Neuronal stem cell (in vitro differentiated cells): Measurements from ENCODE around the gene DCLRE1B.

Source experiments
- DNase-seq: peaks from one replicate; pipeline ENCODE4 v3.0.0-alpha.2; 2013; ENCODE audit warnings: low spot score
- H2AFZ ChIP-seq: one replicate; pipeline ENCODE4 v1.6.1; 2013; ENCODE audit warnings: mild to moderate bottlenecking, low read length, inconsistent platforms
- H2AK5ac ChIP-seq: 2 replicates; pipeline ENCODE4 v1.6.1; 2013; ENCODE audit warnings: low read depth, mild to moderate bottlenecking, inconsistent platforms, low read length, moderate library complexity, mixed read lengths
- H2BK120ac ChIP-seq: 2 replicates; pipeline ENCODE4 v1.6.1; 2013; ENCODE audit warnings: low read depth, mild to moderate bottlenecking, inconsistent platforms, low read length, moderate library complexity, mixed read lengths
- H2BK12ac ChIP-seq: one replicate; pipeline ENCODE4 v1.6.1; 2013; ENCODE audit warnings: low read length, inconsistent platforms
- H2BK15ac ChIP-seq: 2 replicates; pipeline ENCODE4 v1.6.1; 2013; ENCODE audit warnings: mild to moderate bottlenecking, low read length, inconsistent platforms, mixed read lengths
- H2BK5ac ChIP-seq: one replicate; pipeline ENCODE4 v1.6.1; 2013; ENCODE audit warnings: inconsistent platforms, mild to moderate bottlenecking, low read length, moderate library complexity
- H3K14ac ChIP-seq: one replicate; pipeline ENCODE4 v1.6.1; 2013; ENCODE audit warnings: low read length, inconsistent platforms
- H3K18ac ChIP-seq: 2 replicates; pipeline ENCODE4 v1.6.1; 2013; ENCODE audit warnings: low read length, inconsistent platforms
- H3K23ac ChIP-seq: 2 replicates; pipeline ENCODE4 v1.6.1; 2013; ENCODE audit warnings: low read depth, mild to moderate bottlenecking, mixed read lengths, low read length, inconsistent platforms; ENCODE audit not compliant: poor library complexity
- H3K27ac ChIP-seq: replicated peaks from 3 replicates; pipeline ENCODE4 v1.5.1; 2013; ENCODE audit warnings: low read length, inconsistent platforms
- H3K27me3 ChIP-seq, 3 experiments: 2 replicates each; pipeline ENCODE4 v1.6.1; 2013; ENCODE audit warnings: low read length in 3 of 3, mild to moderate bottlenecking in 2 of 3, inconsistent platforms in 1 of 3, low read depth in 1 of 3, mixed read lengths in 1 of 3, moderate library complexity in 1 of 3; ENCODE audit not compliant: control insufficient read depth in 3 of 3, insufficient read depth in 3 of 3
- H3K36me3 ChIP-seq, 2 donors: replicated peaks in 1 of 2; 2 replicates each; pipeline ENCODE4 v1.6.1; 2013; ENCODE audit warnings: low read length in 2 of 2; ENCODE audit not compliant: control insufficient read depth in 2 of 2, insufficient read depth in 2 of 2
- H3K4ac ChIP-seq: 2 replicates; pipeline ENCODE4 v1.6.1; 2013; ENCODE audit warnings: inconsistent platforms, mild to moderate bottlenecking, low read length, moderate library complexity
- H3K4me1 ChIP-seq, 2 donors: 1 replicate in 1 of 2; 2 replicates in 1 of 2; pipeline ENCODE4 v1.6.1; 2013; ENCODE audit warnings: low read length in 2 of 2, low read depth in 1 of 2; ENCODE audit not compliant: control insufficient read depth in 2 of 2, insufficient read depth in 1 of 2
- H3K4me2 ChIP-seq: one replicate; pipeline ENCODE4 v1.6.1; 2013; ENCODE audit warnings: mild to moderate bottlenecking, low read length, inconsistent platforms; ENCODE audit not compliant: insufficient read depth, poor library complexity, severe bottlenecking
- H3K4me3 ChIP-seq, 2 donors: 2 replicates each; pipeline ENCODE4 v1.5.1; 2013; ENCODE audit warnings: low read length in 2 of 2, mild to moderate bottlenecking in 2 of 2, inconsistent platforms in 1 of 2, moderate library complexity in 1 of 2
- H3K79me1 ChIP-seq: one replicate; pipeline ENCODE4 v1.6.1; 2013; ENCODE audit warnings: low read depth, mild to moderate bottlenecking, inconsistent platforms, low read length, moderate library complexity
- H3K9ac ChIP-seq: one replicate; pipeline ENCODE4 v1.6.1; 2013; ENCODE audit warnings: mild to moderate bottlenecking, low read depth, low read length, inconsistent platforms; ENCODE audit not compliant: poor library complexity
- H3K9me3 ChIP-seq, 2 donors: replicated peaks in 1 of 2; 2 replicates each; pipeline versions ENCODE3 to v1.6.1; 2013; ENCODE audit warnings: low read length in 2 of 2, mild to moderate bottlenecking in 2 of 2, inconsistent platforms in 1 of 2, low read depth in 1 of 2, mixed read lengths in 1 of 2, moderate library complexity in 1 of 2; ENCODE audit not compliant: control insufficient read depth in 2 of 2, insufficient read depth in 1 of 2
- H4K8ac ChIP-seq: one replicate; pipeline ENCODE4 v1.6.1; 2013; ENCODE audit warnings: low read depth, mild to moderate bottlenecking, inconsistent platforms, low read length, moderate library complexity
- H4K91ac ChIP-seq: one replicate; pipeline ENCODE4 v1.6.1; 2013; ENCODE audit warnings: low read length, low read depth, mild to moderate bottlenecking, inconsistent platforms; ENCODE audit not compliant: poor library complexity
- WGBS, 2 donors: extraction: QIAGEN DNeasy Blood & Tissue Kit; methylation state at CpG; one replicate each; pipeline ENCODE4 v1.1.7; 2013; ENCODE audit warnings: missing lambda C conversion rate in 2 of 2, mixed read lengths in 1 of 2; ENCODE audit not compliant: insufficient read length in 2 of 2, insufficient replicate concordance in 1 of 2; ENCODE audit errors: extremely low coverage in 2 of 2; 5-methylcytosine and 5-hydroxymethylcytosine counted together

Gene DCLRE1B

DNA sequence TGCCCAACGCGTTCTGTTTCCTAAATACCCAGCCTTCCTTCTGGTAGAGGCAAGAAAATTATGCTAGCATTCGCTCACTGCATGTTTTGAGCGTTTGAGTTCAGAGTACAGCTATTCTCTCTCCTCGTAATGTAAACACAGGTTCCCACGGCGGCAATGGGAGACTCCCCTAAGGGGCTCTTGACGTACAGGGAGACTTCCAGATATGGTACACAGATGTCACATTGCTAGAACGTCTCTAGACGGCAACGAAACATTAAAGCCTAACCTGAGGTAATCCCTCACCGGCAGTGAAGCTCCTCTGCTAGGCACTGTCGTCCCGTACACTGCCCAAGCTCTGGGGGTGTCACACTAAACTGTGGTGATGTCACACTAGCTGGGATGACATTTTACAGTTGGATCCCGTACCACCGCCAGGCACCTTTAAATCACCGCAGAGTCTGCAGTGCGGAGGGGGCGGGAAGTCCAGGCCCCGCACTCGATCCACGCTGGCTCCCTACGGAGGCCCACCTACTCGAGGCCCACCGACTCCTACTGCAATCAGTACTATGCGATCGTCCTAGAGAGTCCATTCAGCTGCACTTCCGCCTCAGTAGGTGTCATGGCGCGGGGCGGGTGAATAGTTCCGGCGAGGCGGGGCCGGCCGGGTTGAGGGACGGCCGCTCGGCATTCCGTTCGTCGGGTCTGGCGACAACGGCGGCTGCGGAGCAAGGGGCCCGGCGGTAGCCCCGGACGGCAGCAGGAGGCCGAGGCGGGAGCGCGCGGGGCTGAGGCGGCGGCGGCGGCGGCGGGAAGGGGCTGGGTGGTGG lies 24.0 kb downstream of the DCLRE1B start, which contains the start of gene HIPK1:
Gene HIPK1, plus strand, starts transcription at position 384 of the 809 bp plus-strand sequence.
- Histone ChIP-seq H4K91ac (no peak within 1 kb of the TSS), H3K4me2 (peak within 1 kb of the TSS; percentile 85), H3K27ac (peak within 1 kb of the TSS; percentile 84), H3K4me3 (peak within 1 kb of the TSS; percentile 54 to 98), H4K8ac (no peak within 1 kb of the TSS), H3K9me3 (no peaks in the 10 kb centered on the region), H3K79me1 (peaks cover 6% of the 10 kb centered on the region), H2BK120ac (no peak within 1 kb of the TSS), H2BK12ac (no peak within 1 kb of the TSS), H3K36me3 (no peaks in the 10 kb centered on the region), H3K18ac (peak within 1 kb of the TSS; percentile 90), H3K9ac (peak within 1 kb of the TSS; percentile 97), H3K4me1 (peaks cover 5 to 9% of the 10 kb centered on the region in 2 donors), H2BK15ac (no peak within 1 kb of the TSS), H3K4ac (no peak within 1 kb of the TSS), H2AK5ac (no peak within 1 kb of the TSS), H3K23ac (peak within 1 kb of the TSS; percentile 83), H2BK5ac (peak within 1 kb of the TSS; percentile 11), H2AFZ (peak within 1 kb of the TSS; percentile 91), H3K27me3 (no peaks in the 10 kb centered on the region), H3K14ac (peak within 1 kb of the TSS; percentile 89)
- no CpG with 5 or more reads among the region's 61 CpGs for WGBS, 2 donors
- peak; percentile 92 for DNase-seq

DNA sequence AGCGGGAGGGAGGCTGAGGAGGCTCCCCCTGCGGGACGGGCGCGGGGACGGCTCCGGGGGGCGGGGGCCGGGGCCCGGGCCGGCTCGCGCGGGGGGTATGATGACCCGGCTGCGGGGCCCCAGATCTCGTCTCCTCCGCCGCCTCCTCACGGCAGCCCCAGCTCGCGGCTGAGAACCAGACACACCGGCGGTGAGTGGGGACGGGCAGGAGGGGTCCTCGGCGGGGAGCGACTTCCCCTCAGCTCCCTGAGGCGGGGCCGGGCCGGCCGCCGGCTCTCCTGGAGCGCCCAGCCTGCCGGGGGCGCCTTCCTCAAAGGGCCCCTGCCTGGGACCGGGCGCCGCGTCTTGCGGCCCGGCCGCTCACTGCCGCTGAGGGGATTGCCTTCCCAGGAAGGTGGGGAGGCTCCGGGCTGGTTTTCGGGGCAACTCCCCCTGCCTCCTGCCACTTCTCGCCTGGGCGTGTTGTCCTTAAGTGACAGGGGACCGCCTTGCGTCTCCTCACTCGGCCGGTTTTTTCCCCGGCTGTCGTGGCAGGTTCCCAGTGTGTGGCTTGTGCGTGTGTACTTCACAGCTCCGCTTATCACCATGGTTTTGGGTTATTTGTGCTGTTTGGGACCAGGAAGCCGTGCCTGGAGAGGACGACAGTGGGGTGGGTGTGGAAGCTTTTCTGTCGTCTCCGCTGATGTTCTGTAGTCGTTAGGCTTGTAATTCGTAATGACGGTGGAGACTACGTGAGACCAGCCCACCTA lies 24.8 kb downstream of the DCLRE1B start:
- Histone ChIP-seq H3K4me2 (peak overlapping the region; percentile 79), H3K79me1 (peaks cover 6% of the 10 kb centered on the region), H2BK5ac (no peak overlapping the region), H3K23ac (peak overlapping the region; percentile 83), H4K8ac (no peak overlapping the region), H3K4me1 (peaks cover 5 to 9% of the 10 kb centered on the region in 2 donors), H2AK5ac (no peak overlapping the region), H3K27ac (peak overlapping the region; percentile 84), H3K9me3 (no peaks in the 10 kb centered on the region), H4K91ac (no peak overlapping the region), H3K9ac (peak overlapping the region; percentile 97), H2AFZ (peak overlapping the region; percentile 91), H3K27me3 (no peaks in the 10 kb centered on the region), H2BK12ac (no peak overlapping the region), H3K18ac (peak overlapping the region; percentile 90), H3K36me3 (no peaks in the 10 kb centered on the region), H3K14ac (peak overlapping the region; percentile 89), H2BK120ac (no peak overlapping the region), H3K4ac (no peak overlapping the region), H3K4me3 (peak overlapping the region; percentile 54 to 98), H2BK15ac (no peak overlapping the region)
- DNase-seq = peak; percentile 47
- no CpG with 5 or more reads among the region's 64 CpGs for WGBS, 2 donors

DNA sequence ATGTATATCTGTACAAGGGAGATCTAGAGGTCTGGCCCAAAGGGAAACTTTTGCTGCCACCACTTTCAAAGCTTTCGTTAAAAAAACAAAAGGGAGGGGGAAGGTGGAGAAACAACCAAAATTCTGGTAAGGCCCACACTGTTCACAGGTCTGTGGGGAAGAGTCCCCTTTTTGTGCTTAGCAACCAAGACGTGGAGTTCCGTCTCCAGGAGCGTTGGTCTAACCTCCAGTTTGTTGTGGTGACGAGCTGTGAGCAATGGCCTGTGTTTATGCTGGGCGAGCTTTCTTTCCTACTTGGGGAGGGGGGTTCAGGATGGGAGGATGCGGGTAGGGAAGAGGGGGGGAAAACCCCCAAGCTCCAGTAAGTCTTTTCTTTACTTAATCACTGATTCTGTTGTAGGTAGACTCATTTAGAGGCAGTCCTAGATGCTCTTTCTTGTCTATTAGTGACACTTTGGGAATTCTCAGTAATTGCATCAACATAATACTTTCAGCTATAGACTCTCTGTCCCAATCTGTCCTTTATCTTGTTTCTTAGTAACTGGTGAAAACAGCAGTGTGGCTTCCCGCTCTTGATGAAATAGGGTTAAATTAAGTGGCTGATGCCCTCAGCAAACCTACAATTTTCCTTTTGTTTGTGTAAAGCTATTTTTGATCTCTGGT lies 25.5 kb downstream of the DCLRE1B start:
- H2BK120ac ChIP-seq = no peak overlapping the region

More for the DNA sequence above, 25.5 kb downstream of the DCLRE1B start:
- no peak overlapping the region for H2BK15ac ChIP-seq
- peaks cover 6% of the 10 kb centered on the region for H3K79me1 ChIP-seq
- no peaks in the 10 kb centered on the region for H3K9me3 ChIP-seq
- H3K27ac ChIP-seq = no peak overlapping the region
- H4K91ac ChIP-seq = no peak overlapping the region
- peak overlapping the region; percentile 36 for H3K9ac ChIP-seq
- peak overlapping the region; percentile 54 to 98 for H3K4me3 ChIP-seq
- H3K4me1 ChIP-seq = peaks cover 5 to 9% of the 10 kb centered on the region in 2 donors
- no peak overlapping the region for H3K4ac ChIP-seq
- WGBS, 2 donors = no CpG with 5 or more reads among the region's 8 CpGs
- no peak overlapping the region for H3K18ac ChIP-seq
- H2BK12ac ChIP-seq = no peak overlapping the region
- no peak overlapping the region for H2AK5ac ChIP-seq
- no peak overlapping the region for H3K23ac ChIP-seq
- no peak overlapping the region for H4K8ac ChIP-seq
- H3K27me3 ChIP-seq = no peaks in the 10 kb centered on the region
- no peak overlapping the region for H3K14ac ChIP-seq
- peak; percentile 32 for DNase-seq
- H3K36me3 ChIP-seq = no peaks in the 10 kb centered on the region
- H3K4me2 ChIP-seq = peak overlapping the region; percentile 79
- no peak overlapping the region for H2BK5ac ChIP-seq
- peak overlapping the region; percentile 91 for H2AFZ ChIP-seq
